GM12873 (cell line): ENCODE measurements around the gene METTL27.

Source experiments
- CTCF ChIP-seq: IDR thresholded peaks from 2 replicates; pipeline ENCODE4 v1.5.1; 2012; ENCODE audit warnings: low read depth, mild to moderate bottlenecking, moderate library complexity, low read length, control low read depth; ENCODE audit not compliant: insufficient read depth; ENCODE audit errors: missing control alignments

Gene METTL27

DNA sequence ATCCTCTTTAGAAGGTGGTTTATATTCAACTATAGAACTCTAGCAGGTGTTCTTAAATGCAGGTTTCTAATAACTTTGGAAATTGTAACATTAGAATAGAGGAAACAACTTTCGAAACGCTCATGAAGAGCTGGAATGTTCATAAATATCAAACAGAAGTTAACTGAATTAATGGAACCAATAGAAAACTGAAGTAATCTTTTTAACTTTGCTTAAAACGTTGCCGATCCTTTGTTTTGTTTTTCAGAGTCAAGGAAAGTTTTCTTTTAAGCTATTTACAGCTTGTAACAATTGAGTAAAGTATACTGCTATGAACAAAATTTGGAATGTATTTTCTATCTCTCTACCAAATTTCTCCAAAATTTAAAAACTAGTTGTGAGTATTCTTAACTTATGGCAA, 53.3 kb downstream of the METTL27 start:
- TF ChIP-seq CTCF: no peak

DNA sequence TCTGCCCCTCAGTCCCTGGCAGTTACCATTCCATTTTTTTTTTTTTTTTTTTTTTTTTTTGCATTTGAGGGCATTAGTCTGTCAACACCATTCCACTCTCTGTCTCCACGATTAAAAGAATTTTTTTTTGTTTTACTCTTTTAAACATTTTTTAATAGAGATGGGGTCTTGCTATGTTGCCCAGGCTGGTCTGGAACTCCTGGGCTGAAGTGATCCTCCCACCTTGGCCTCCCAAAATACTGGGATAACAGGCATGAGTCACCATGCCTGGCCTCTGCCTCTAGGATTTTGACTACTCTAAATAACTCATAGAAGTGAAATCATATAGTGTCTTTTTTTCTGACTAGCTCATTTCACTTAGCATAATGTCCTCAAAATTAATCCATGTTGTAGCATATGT, 55.7 kb downstream of the METTL27 start:
- TF ChIP-seq CTCF: no peak
